Tibial nerve (tissue), 4 donors: ENCODE measurements around the gene HOXC4. TPM values are rescaled to one million over a fixed set of nuclear protein-coding genes. Genes with fewer than 3 reads are reported as not detected.

Experiments used
- DNase-seq, 2 donors: peaks; one replicate each; pipeline ENCODE4 v3.0.0-alpha.2; 2019; ENCODE audit warnings: low spot score in 2 of 2
- H3K27ac ChIP-seq, 4 donors: fragments of 200-600 bp; sonication (generic) in 3 of 4; one replicate each; pipeline ENCODE4 v1.5.1; 2017 to 2019; ENCODE audit warnings: mild to moderate bottlenecking in 1 of 4
- H3K27me3 ChIP-seq, 2 donors: fragments of 200-600 bp; sonication (generic) in 1 of 2; one replicate each; pipeline versions ENCODE4 v1.5.1 to v1.6.0; 2017 to 2019
- H3K36me3 ChIP-seq, 3 donors: fragments of 200-600 bp; sonication (generic); one replicate each; pipeline ENCODE4 v1.5.1; 2018 to 2019
- H3K4me1 ChIP-seq, 4 donors: fragments of 200-600 bp; sonication (generic) in 3 of 4; one replicate each; pipeline ENCODE4 v1.5.1; 2017 to 2019
- H3K4me3 ChIP-seq, 4 donors: fragments of 200-600 bp; sonication (generic) in 3 of 4; one replicate each; pipeline ENCODE4 v1.5.1; 2017 to 2019; ENCODE audit warnings: mild to moderate bottlenecking in 1 of 4, moderate library complexity in 1 of 4
- H3K9me3 ChIP-seq, 4 donors: fragments of 200-600 bp; sonication (generic) in 3 of 4; one replicate each; pipeline ENCODE4 v1.5.1; 2017 to 2019
- CTCF ChIP-seq, 5 experiments: fragments of 200-600 bp in 3 of 5; fragments of 450-650 bp in 2 of 5; sonication (generic) in 3 of 5; IDR thresholded peaks; one replicate each; pipeline ENCODE4 v1.5.1; 2016 to 2019; ENCODE audit warnings: antibody characterized with exemption in 5 of 5, mild to moderate bottlenecking in 3 of 5, moderate library complexity in 2 of 5
- EP300 ChIP-seq, 2 donors: sonication (generic); formaldehyde crosslinking; IDR thresholded peaks; one replicate each; pipeline ENCODE4 v1.6.1; 2017; ENCODE audit warnings: antibody characterized with exemption in 2 of 2, mild to moderate bottlenecking in 1 of 2
- POLR2A ChIP-seq, 2 donors: fragments of 450-650 bp; IDR thresholded peaks; one replicate each; pipeline ENCODE4 v1.6.1; 2017; ENCODE audit warnings: antibody characterized with exemption in 2 of 2, mild to moderate bottlenecking in 2 of 2, moderate library complexity in 2 of 2
- WGBS, 2 donors: methylation state at CpG; one replicate each; pipeline ENCODE4 v1.1.5; 2018; 5-methylcytosine and 5-hydroxymethylcytosine counted together
- total RNA-seq, 4 donors: library from RNA; depleted of rRNA; stranded (reverse); fragments of >200 nt; gene quantifications; one replicate each; pipeline ENCODE4 v1.1.0, GENCODE V29; 2016

The HOXC4 gene
- total RNA-seq, 4 donors from 2014 or later, result 2.7 to 8.1 (median 4.1) TPM

GRCh38 chr12:54042970-54043853, 10.4 kb upstream of the HOXC4 start:
- TF ChIP-seq EP300 (IDR thresholded peaks at IDR 0.05), result peak in 1 of 2 donors; percentile 12
- no peak for TF ChIP-seq CTCF (IDR thresholded peaks at IDR 0.05)
- H3K4me1 ChIP-seq, result peaks cover 0 to 75% (median 18%) of the 10 kb centered on the region in 4 donors
- H3K4me3 ChIP-seq, result no peak overlapping the region
- no peak for DNase-seq
- no peaks in the 10 kb centered on the region for H3K36me3 ChIP-seq
- peak overlapping the region in 3 of 4 donors; percentile 15 to 68 (median 52) for H3K27ac ChIP-seq
- H3K9me3 ChIP-seq, result no peaks in the 10 kb centered on the region
- WGBS, 2 donors, result 32 to 38% methylated on average over 6 of the region's 6 CpGs
- peaks cover 0 to 14% of the 10 kb centered on the region in 2 donors for H3K27me3 ChIP-seq

GRCh38 chr12:54044425-54045103, 9.1 kb upstream of the HOXC4 start:
- no peaks in the 10 kb centered on the region for H3K9me3 ChIP-seq
- no peak overlapping the region for H3K4me3 ChIP-seq
- H3K36me3 ChIP-seq, result no peaks in the 10 kb centered on the region
- TF ChIP-seq CTCF (IDR thresholded peaks at IDR 0.05), result no peak
- no peak for TF ChIP-seq POLR2A (IDR thresholded peaks at IDR 0.05)
- TF ChIP-seq EP300 (IDR thresholded peaks at IDR 0.05), result no peak
- peaks cover 0 to 68% (median 9%) of the 10 kb centered on the region in 4 donors for H3K4me1 ChIP-seq
- no peak for DNase-seq
- WGBS, 2 donors, result 47 to 70% methylated on average over 5 of the region's 5 CpGs
- H3K27ac ChIP-seq, result peak overlapping the region in 3 of 4 donors; percentile 15 to 68 (median 52)
- peaks cover 0 to 14% of the 10 kb centered on the region in 2 donors for H3K27me3 ChIP-seq

- Histone ChIP-seq H3K4me1 (peaks cover 0 to 67% (median 9%) of the 10 kb centered on the region in 4 donors), H3K27ac (peak overlapping the region; percentile 29 to 89 (median 80)), H3K36me3 (no peaks in the 10 kb centered on the region), H3K4me3 (no peak overlapping the region), H3K9me3 (no peaks in the 10 kb centered on the region), H3K27me3 (peaks cover 0 to 14% of the 10 kb centered on the region in 2 donors)
- no peak for TF ChIP-seq POLR2A (IDR thresholded peaks at IDR 0.05)
- TF ChIP-seq EP300 (IDR thresholded peaks at IDR 0.05), result no peak
- TF ChIP-seq CTCF (IDR thresholded peaks at IDR 0.05), result no peak
- no peak for DNase-seq
Observed at GRCh38 chr12:54045401-54045800, 8.2 kb upstream of the HOXC4 start.

GRCh38 chr12:54045868-54046521, 7.6 kb upstream of the HOXC4 start:
- H3K27me3 ChIP-seq, result peaks cover 0 to 14% of the 10 kb centered on the region in 2 donors

More at GRCh38 chr12:54045868-54046521, 7.6 kb upstream of the HOXC4 start:
- TF ChIP-seq CTCF (IDR thresholded peaks at IDR 0.05), result no peak
- TF ChIP-seq POLR2A (IDR thresholded peaks at IDR 0.05), result no peak
- no peak for TF ChIP-seq EP300 (IDR thresholded peaks at IDR 0.05)
- peaks cover 0 to 69% (median 9%) of the 10 kb centered on the region in 4 donors for H3K4me1 ChIP-seq
- no peak for DNase-seq
- 43 to 50% methylated on average over 16 of the region's 16 CpGs for WGBS, 2 donors
- H3K9me3 ChIP-seq, result no peaks in the 10 kb centered on the region
- H3K36me3 ChIP-seq, result no peaks in the 10 kb centered on the region
- peak overlapping the region in 3 of 4 donors; percentile 13 to 43 (median 42) for H3K4me3 ChIP-seq
- H3K27ac ChIP-seq, result peak overlapping the region; percentile 29 to 89 (median 80)
